ENCODE measurements around the gene SHD. TPM values are rescaled to one million over a fixed set of nuclear protein-coding genes. Genes with fewer than 3 reads are reported as not detected.

SHD gene
- total and polyA plus RNA-seq, 2 experiments from 2014 or later, result 1.8 to 8.0 TPM

- DNase-seq (ENCODE audit: low spot score) (no peak), ATAC-seq (no peak)
- H3K4me1 ChIP-seq (ENCODE audit: insufficient read depth), result no peaks in the 10 kb centered on the region; the same call in 1 of the 2 replicates
- no peak overlapping the region for H3K4me3 Mint-ChIP-seq
- H3K27ac Mint-ChIP-seq, result no peak overlapping the region
- no peaks in the 10 kb centered on the region for H3K27me3 ChIP-seq (ENCODE audit: insufficient read depth)
- H3K79me2 ChIP-seq (replicated peaks; ENCODE audit: insufficient read depth), result no peaks in the 10 kb centered on the region
- TF ChIP-seq CREB1 (CRISPR knock-in tag; IDR thresholded peaks at IDR 0.05; ENCODE audit: low read depth) (no peak), STAT1 (IDR thresholded peaks at IDR 0.05; ENCODE audit: unreplicated experiment) (no peak), NANOG (IDR thresholded peaks at IDR 0.05; ENCODE audit: borderline replicate concordance) (no peak), EZH2phosphoT487 (IDR thresholded peaks at IDR 0.05; ENCODE audit: unreplicated experiment) (no peak), ZNF462 (CRISPR knock-in tag; IDR thresholded peaks at IDR 0.05) (no peak), EZH2 (IDR thresholded peaks at IDR 0.05; ENCODE audit: low read depth, unreplicated experiment) (no peak), ZNF114 (CRISPR knock-in tag; IDR thresholded peaks at IDR 0.05) (no peak), ZNF331 (CRISPR knock-in tag; IDR thresholded peaks at IDR 0.05; ENCODE audit: low read depth) (no peak), REST (IDR thresholded peaks at IDR 0.05; ENCODE audit: unreplicated experiment) (no peak), POLR2AphosphoS5 (IDR thresholded peaks at IDR 0.05; ENCODE audit: low read depth) (no peak)
- TF ChIP-seq, protein P1, sequence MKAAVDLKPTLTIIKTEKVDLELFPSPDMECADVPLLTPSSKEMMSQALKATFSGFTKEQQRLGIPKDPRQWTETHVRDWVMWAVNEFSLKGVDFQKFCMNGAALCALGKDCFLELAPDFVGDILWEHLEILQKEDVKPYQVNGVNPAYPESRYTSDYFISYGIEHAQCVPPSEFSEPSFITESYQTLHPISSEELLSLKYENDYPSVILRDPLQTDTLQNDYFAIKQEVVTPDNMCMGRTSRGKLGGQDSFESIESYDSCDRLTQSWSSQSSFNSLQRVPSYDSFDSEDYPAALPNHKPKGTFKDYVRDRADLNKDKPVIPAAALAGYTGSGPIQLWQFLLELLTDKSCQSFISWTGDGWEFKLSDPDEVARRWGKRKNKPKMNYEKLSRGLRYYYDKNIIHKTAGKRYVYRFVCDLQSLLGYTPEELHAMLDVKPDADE (IDR thresholded peaks at IDR 0.05), result no peak
- TF ChIP-seq, protein P2, sequence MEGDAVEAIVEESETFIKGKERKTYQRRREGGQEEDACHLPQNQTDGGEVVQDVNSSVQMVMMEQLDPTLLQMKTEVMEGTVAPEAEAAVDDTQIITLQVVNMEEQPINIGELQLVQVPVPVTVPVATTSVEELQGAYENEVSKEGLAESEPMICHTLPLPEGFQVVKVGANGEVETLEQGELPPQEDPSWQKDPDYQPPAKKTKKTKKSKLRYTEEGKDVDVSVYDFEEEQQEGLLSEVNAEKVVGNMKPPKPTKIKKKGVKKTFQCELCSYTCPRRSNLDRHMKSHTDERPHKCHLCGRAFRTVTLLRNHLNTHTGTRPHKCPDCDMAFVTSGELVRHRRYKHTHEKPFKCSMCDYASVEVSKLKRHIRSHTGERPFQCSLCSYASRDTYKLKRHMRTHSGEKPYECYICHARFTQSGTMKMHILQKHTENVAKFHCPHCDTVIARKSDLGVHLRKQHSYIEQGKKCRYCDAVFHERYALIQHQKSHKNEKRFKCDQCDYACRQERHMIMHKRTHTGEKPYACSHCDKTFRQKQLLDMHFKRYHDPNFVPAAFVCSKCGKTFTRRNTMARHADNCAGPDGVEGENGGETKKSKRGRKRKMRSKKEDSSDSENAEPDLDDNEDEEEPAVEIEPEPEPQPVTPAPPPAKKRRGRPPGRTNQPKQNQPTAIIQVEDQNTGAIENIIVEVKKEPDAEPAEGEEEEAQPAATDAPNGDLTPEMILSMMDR (conservative IDR thresholded peaks at IDR 0.05; ENCODE audit: low read depth in 2 of 2), result no peak
- 0 out of 2 replicates have a peak, but pooled peaks cover 6% of the 10 kb centered on the region for H3F3A ChIP-seq (replicated peaks; ENCODE audit: low read depth)
- H3K4me1 Mint-ChIP-seq, result peaks cover 17% of the 10 kb centered on the region
- H3K36me3 ChIP-seq (ENCODE audit: insufficient read depth), result no peaks in the 10 kb centered on the region
- no peaks in the 10 kb centered on the region for H4K20me1 ChIP-seq (replicated peaks; ENCODE audit: insufficient read depth)
- H2AFZ ChIP-seq, result no peak overlapping the region
- no peaks in the 10 kb centered on the region; the same call in 2 of the 3 replicates for H3K9me3 Mint-ChIP-seq
- no peak overlapping the region for H3K27ac ChIP-seq (ENCODE audit: low read depth)
- H3K9me2 ChIP-seq (ENCODE audit: insufficient read depth), result no peaks in the 10 kb centered on the region
- H3K4me3 ChIP-seq, result no peak overlapping the region
- H3K27me3 Mint-ChIP-seq (ENCODE audit: insufficient read depth, low read depth, poor library complexity), result peaks cover 15% of the 10 kb centered on the region
- no peak overlapping the region for H3K4me2 ChIP-seq
- H3K36me3 Mint-ChIP-seq (ENCODE audit: low read depth), result peaks cover under 1% of the 10 kb centered on the region; the same call in 2 of the 3 replicates
Observed at GRCh38 chr19:4300589-4300988, 21.5 kb downstream of the SHD start.

Measured in GM23338 (cell line).